ENCODE results near the gene PSMD7. TPM values are rescaled to one million over a fixed set of nuclear protein-coding genes. Genes with fewer than 3 reads are reported as not detected.

PSMD7 gene
- total and polyA plus RNA-seq, 2 of the 13 experiments (the other 11 are each of a cell fraction or from before 2014, with no cell fraction given): 105 to 224 TPM

DNA sequence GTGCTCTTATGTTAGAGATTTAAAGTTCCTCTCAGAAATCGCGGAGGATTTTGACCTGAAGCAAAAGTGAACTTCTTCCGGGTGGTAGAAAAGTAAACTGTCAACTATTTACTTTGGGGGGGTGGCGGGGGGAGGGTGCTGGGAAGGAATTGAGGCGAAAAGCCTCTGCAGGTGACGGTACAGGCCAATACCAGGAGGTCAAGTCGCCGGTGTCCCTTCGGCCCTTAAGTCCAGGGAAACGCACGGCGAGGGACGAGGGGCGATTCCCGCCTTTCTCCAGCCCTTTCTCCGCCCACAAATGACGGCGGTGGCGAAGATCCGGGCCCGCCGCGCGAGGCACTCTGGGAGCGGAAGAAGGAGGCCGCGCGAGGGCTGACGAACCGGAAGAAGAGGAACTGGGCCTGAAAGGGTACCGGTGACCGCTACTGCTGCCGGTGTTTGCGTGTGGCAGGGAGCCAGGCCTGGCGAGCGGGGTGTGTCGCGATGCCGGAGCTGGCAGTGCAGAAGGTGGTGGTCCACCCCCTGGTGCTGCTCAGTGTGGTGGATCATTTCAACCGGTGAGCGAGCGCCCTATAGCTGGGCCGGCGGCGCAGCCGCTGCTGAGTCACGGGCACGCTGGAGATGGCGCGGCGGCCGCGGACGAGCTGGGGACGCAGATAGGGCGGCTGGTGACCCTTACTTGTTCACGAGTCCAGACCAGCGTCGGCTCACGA lies at the start of gene PSMD7 (continued):
- TF ChIP-seq, protein P1, sequence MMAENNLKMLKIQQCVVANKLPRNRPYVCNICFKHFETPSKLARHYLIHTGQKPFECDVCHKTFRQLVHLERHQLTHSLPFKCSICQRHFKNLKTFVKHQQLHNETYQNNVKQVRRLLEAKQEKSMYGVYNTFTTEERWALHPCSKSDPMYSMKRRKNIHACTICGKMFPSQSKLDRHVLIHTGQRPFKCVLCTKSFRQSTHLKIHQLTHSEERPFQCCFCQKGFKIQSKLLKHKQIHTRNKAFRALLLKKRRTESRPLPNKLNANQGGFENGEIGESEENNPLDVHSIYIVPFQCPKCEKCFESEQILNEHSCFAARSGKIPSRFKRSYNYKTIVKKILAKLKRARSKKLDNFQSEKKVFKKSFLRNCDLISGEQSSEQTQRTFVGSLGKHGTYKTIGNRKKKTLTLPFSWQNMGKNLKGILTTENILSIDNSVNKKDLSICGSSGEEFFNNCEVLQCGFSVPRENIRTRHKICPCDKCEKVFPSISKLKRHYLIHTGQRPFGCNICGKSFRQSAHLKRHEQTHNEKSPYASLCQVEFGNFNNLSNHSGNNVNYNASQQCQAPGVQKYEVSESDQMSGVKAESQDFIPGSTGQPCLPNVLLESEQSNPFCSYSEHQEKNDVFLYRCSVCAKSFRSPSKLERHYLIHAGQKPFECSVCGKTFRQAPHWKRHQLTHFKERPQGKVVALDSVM (CRISPR knock-in tag; IDR thresholded peaks at IDR 0.05): 0 out of 2 replicates have a peak, but pooled peaks have one; percentile 8
- TF ChIP-seq ZNF326 (CRISPR knock-in tag; IDR thresholded peaks at IDR 0.05; ENCODE audit: borderline replicate concordance) (no peak), ZNF234 (CRISPR knock-in tag; conservative IDR thresholded peaks at IDR 0.05) (peak; percentile 94; the same call in 1 of the 2 replicates), SMAD9 (CRISPR knock-in tag; IDR thresholded peaks at IDR 0.05) (peak; percentile 95; the same call in 1 of the 2 replicates), ZNF367 (CRISPR knock-in tag; IDR thresholded peaks at IDR 0.05; ENCODE audit: borderline replicate concordance) (no peak), RFXANK (CRISPR knock-in tag; IDR thresholded peaks at IDR 0.05) (peak; percentile 77; the same call in 1 of the 2 replicates), GATA4 (IDR thresholded peaks at IDR 0.05; ENCODE audit: borderline replicate concordance, low read depth) (peak; percentile 32; the same call in 1 of the 2 replicates), RFXAP (CRISPR knock-in tag; IDR thresholded peaks at IDR 0.05; ENCODE audit: borderline replicate concordance) (peak; percentile 60), AGO2 (optimal IDR thresholded peaks at IDR 0.05; ENCODE audit: low read depth, low read length) (peak; percentile 95), MBNL3 (CRISPR knock-in tag; conservative IDR thresholded peaks at IDR 0.05) (no peak), HOXA5 (CRISPR knock-in tag; IDR thresholded peaks at IDR 0.05) (peak; percentile 85), ZNF614 (CRISPR knock-in tag; IDR thresholded peaks at IDR 0.05; ENCODE audit: borderline replicate concordance) (peak; percentile 87; the same call in 1 of the 2 replicates), ZKSCAN8 (CRISPR knock-in tag; IDR thresholded peaks at IDR 0.05; ENCODE audit: borderline replicate concordance) (peak; percentile 39; the same call in 1 of the 2 replicates), RARA (CRISPR knock-in tag; IDR thresholded peaks at IDR 0.05) (peak; percentile 44; the same call in 1 of the 2 replicates), ZNF674 (CRISPR knock-in tag; IDR thresholded peaks at IDR 0.05; ENCODE audit: low read depth) (peak; percentile 96), ZNF282 (IDR thresholded peaks at IDR 0.05; ENCODE audit: partially characterized antibody) (no peak), PHF20 (CRISPR knock-in tag; IDR thresholded peaks at IDR 0.05) (peak; percentile 99), SNAI1 (CRISPR knock-in tag; IDR thresholded peaks at IDR 0.05; ENCODE audit: borderline replicate concordance) (peak; percentile 94)
- TF ChIP-seq, protein P2, sequence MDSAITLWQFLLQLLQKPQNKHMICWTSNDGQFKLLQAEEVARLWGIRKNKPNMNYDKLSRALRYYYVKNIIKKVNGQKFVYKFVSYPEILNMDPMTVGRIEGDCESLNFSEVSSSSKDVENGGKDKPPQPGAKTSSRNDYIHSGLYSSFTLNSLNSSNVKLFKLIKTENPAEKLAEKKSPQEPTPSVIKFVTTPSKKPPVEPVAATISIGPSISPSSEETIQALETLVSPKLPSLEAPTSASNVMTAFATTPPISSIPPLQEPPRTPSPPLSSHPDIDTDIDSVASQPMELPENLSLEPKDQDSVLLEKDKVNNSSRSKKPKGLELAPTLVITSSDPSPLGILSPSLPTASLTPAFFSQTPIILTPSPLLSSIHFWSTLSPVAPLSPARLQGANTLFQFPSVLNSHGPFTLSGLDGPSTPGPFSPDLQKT (CRISPR knock-in tag; IDR thresholded peaks at IDR 0.05; ENCODE audit: borderline replicate concordance): peak; percentile 53; the same call in 1 of the 2 replicates
- TF ChIP-seq, protein P3, sequence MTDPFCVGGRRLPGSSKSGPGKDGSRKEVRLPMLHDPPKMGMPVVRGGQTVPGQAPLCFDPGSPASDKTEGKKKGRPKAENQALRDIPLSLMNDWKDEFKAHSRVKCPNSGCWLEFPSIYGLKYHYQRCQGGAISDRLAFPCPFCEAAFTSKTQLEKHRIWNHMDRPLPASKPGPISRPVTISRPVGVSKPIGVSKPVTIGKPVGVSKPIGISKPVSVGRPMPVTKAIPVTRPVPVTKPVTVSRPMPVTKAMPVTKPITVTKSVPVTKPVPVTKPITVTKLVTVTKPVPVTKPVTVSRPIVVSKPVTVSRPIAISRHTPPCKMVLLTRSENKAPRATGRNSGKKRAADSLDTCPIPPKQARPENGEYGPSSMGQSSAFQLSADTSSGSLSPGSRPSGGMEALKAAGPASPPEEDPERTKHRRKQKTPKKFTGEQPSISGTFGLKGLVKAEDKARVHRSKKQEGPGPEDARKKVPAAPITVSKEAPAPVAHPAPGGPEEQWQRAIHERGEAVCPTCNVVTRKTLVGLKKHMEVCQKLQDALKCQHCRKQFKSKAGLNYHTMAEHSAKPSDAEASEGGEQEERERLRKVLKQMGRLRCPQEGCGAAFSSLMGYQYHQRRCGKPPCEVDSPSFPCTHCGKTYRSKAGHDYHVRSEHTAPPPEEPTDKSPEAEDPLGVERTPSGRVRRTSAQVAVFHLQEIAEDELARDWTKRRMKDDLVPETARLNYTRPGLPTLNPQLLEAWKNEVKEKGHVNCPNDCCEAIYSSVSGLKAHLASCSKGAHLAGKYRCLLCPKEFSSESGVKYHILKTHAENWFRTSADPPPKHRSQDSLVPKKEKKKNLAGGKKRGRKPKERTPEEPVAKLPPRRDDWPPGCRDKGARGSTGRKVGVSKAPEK (CRISPR knock-in tag; IDR thresholded peaks at IDR 0.05; ENCODE audit: borderline replicate concordance): 0 out of 2 replicates have a peak, but pooled peaks have one; percentile 36
- TF ChIP-seq, protein P4, sequence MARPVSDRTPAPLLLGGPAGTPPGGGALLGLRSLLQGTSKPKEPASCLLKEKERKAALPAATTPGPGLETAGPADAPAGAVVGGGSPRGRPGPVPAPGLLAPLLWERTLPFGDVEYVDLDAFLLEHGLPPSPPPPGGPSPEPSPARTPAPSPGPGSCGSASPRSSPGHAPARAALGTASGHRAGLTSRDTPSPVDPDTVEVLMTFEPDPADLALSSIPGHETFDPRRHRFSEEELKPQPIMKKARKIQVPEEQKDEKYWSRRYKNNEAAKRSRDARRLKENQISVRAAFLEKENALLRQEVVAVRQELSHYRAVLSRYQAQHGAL (CRISPR knock-in tag; IDR thresholded peaks at IDR 0.05; ENCODE audit: not compliant biosample characterization): no peak

All from HepG2 (cell line).